GM12875 (cell line): Measurements from ENCODE around the gene RNASE9.
"Not testable (repeated sequence)": the region's sequence is repeated elsewhere in the genome, so short reads cannot be mapped to it uniquely, and the experiment has no call there.

Experiments
- H3K4me3 ChIP-seq: one replicate; pipeline ENCODE4 v1.5.1; 2011; ENCODE audit warnings: low read depth, low read length, control low read depth
- CTCF ChIP-seq: IDR thresholded peaks from 2 replicates; pipeline ENCODE4 v1.5.1; 2011; ENCODE audit warnings: low read depth, mild to moderate bottlenecking, control low read depth, inconsistent platforms, low read length, moderate library complexity, borderline replicate concordance; ENCODE audit not compliant: insufficient read depth

RNASE9 gene

GRCh38 chr14:20606190-20606901, 45.5 kb upstream of the RNASE9 start:
- no peak overlapping the region for H3K4me3 ChIP-seq
- peak; percentile 53 for TF ChIP-seq CTCF

GRCh38 chr14:20603813-20604690, 43.2 kb upstream of the RNASE9 start:
- TF ChIP-seq CTCF = no peak
- H3K4me3 ChIP-seq = no peak overlapping the region

GRCh38 chr14:20602583-20602982, 41.7 kb upstream of the RNASE9 start:
- no peak overlapping the region for H3K4me3 ChIP-seq
- TF ChIP-seq CTCF = no peak

- no peak overlapping the region for H3K4me3 ChIP-seq
- no peak for TF ChIP-seq CTCF
Observed at GRCh38 chr14:20601522-20601921, 40.7 kb upstream of the RNASE9 start.

- TF ChIP-seq CTCF = no peak
- no peak overlapping the region for H3K4me3 ChIP-seq
Observed at GRCh38 chr14:20597108-20597507, 36.3 kb upstream of the RNASE9 start.

GRCh38 chr14:20595726-20596125, 34.9 kb upstream of the RNASE9 start:
- H3K4me3 ChIP-seq = not testable (repeated sequence)

GRCh38 chr14:20592574-20592973, 31.7 kb upstream of the RNASE9 start:
- no peak for TF ChIP-seq CTCF
- H3K4me3 ChIP-seq = no peak overlapping the region
